SW 1271 (cell line): Measurements from ENCODE around the gene TAF11L14.

Experiments
- DNase-seq, 2 experiments: peaks; one replicate each; lab custom pipeline; 2025; lab: John Stamatoyannopoulos, UW

TAF11L14 gene

DNA sequence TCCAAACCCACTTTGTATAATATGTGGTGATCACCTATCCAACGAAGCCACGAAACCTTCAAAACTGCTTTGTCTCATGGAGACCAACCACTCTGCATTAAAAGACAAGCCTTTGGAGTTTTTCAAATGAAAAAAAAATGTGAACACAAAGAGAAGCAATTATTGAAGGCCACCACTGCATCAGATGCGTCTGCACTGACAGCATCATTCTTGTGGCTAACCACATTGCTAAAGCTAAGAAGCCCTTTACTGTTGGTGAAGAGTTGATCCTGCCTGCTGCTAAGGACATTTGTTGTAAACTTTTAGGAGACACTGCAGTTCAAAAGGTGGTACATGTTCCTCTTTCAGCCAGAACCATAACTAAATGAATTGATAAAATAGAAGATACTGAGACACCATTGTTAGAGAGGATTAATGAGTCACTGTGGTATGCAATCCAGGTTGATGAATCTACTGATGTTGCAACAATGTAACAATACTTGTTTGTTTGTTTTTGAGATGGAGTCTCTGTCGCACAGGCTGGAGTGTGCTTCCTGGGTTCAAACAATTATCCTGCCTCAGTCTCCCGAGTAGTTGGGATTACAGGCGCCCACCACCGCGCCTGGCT is 45.4 kb downstream of the TAF11L14 start:
- DNase-seq = no peak

GRCh38 chr5:17680737-17681136 is 46.5 kb downstream of the TAF11L14 start:
- no peak for DNase-seq
